Vein endothelial cell (primary cell): ENCODE data around the gene PIGK. TPM values are rescaled to one million over a fixed set of nuclear protein-coding genes. Genes with fewer than 3 reads are reported as not detected.

Experiments used
- small RNA-seq: library from RNA; depleted of rRNA; stranded (forward); fragments of <200 nt; gene quantifications from one replicate; pipeline ENCODE3, GENCODE V24; 2012
- total RNA-seq: library from RNA; depleted of rRNA; stranded (reverse); fragments of >200 nt; gene quantifications from 2 replicates; pipeline ENCODE4 v1.2.3, GENCODE V29; 2012

The PIGK gene
- 20.6 and 25.2 TPM in 2 replicates for total RNA-seq

GRCh38 chr1:77219166-77219887 is at the start of gene PIGK:
TSS of gene PIGK (minus strand) at chr1:77219430. CDS start at chr1:77219402, 28 bp downstream.

Small RNA genes lying within 50 kb of the gene (small RNA-seq; reads per million reads assigned to genes)
- not detected for gene MIR7156

Other genes with a start within 250 kb of the PIGK start
- 8.3 and 20.6 TPM in 2 replicates for gene AK5, start 62.6 kb upstream of the PIGK start, total RNA-seq